WERI-Rb-1 (cell line): ENCODE measurements around the gene IBA57.

ENCODE experiments used
- DNase-seq: peaks from one replicate; pipeline ENCODE4 v3.0.0-alpha.2; 2020
- H3K27ac ChIP-seq: fragments of 250-450 bp; sonication (Bioruptor Pico); 2 replicates; pipeline ENCODE4 v1.5.1; 2020; ENCODE audit warnings: mild to moderate bottlenecking, moderate library complexity
- H3K27me3 ChIP-seq: fragments of 250-450 bp; sonication (Bioruptor Pico); 2 replicates; pipeline ENCODE4 v1.5.1; 2021; ENCODE audit warnings: mild to moderate bottlenecking, low read depth, moderate library complexity; ENCODE audit not compliant: insufficient read depth, severe bottlenecking
- H3K36me3 ChIP-seq: fragments of 250-450 bp; sonication (Bioruptor Pico); 2 replicates; pipeline ENCODE4 v1.5.1; 2020; ENCODE audit warnings: mild to moderate bottlenecking, moderate library complexity
- H3K4me3 ChIP-seq: 2 replicates; pipeline ENCODE4 v1.5.1; 2011; ENCODE audit warnings: low read depth, mild to moderate bottlenecking, control low read depth, low read length
- H3K9me3 ChIP-seq: fragments of 250-450 bp; sonication (Bioruptor Pico); 2 replicates; pipeline ENCODE4 v1.5.1; 2021; ENCODE audit warnings: mild to moderate bottlenecking, moderate library complexity; ENCODE audit not compliant: severe bottlenecking
- TF ChIP-seq, protein P1 (sequence below): IDR thresholded peaks from 2 replicates; pipeline ENCODE4 v1.5.1; 2011; ENCODE audit warnings: low read depth, mild to moderate bottlenecking, control low read depth, inconsistent platforms, low read length

Gene IBA57

DNA sequence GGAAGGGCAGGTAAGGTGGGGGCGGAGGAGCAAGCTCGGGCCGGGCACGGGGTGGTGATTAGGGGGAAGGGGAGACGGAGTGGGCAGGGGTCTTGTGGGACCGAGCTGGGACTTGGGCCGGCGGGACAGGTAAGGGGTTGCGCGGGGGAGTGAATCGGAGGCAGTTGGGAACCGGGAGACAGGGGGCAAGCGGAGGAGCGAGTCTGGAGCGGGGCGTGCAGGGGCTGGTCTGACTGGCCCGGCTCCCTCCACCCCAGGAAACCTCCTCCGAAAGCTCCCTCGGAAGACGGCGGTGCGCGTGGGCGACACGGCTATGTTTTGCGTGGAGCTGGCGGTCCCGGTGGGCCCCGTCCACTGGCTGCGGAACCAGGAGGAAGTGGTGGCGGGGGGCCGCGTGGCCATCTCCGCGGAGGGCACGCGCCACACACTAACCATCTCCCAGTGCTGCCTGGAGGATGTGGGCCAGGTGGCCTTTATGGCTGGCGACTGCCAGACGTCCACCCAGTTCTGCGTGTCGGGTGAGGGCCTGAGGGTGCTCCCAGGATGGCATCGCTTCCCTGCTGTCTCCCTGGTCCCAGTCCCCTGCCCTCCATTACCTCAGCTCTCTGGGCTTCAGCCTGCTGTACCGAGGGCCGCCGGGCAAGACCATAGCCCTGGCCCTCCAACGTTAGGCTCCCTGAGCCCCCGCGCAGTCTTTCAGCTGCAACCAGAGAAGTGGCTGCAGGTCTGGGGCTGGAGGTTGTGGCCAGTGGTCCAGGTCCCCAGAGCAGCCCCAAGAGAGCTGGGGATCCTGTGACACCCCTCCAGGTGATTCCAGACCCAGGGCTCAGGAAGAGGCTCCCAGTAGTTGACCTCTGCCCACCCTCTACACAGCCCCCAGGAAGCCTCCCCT lies 48.6 kb downstream of the IBA57 start:
- TF ChIP-seq, protein P1, sequence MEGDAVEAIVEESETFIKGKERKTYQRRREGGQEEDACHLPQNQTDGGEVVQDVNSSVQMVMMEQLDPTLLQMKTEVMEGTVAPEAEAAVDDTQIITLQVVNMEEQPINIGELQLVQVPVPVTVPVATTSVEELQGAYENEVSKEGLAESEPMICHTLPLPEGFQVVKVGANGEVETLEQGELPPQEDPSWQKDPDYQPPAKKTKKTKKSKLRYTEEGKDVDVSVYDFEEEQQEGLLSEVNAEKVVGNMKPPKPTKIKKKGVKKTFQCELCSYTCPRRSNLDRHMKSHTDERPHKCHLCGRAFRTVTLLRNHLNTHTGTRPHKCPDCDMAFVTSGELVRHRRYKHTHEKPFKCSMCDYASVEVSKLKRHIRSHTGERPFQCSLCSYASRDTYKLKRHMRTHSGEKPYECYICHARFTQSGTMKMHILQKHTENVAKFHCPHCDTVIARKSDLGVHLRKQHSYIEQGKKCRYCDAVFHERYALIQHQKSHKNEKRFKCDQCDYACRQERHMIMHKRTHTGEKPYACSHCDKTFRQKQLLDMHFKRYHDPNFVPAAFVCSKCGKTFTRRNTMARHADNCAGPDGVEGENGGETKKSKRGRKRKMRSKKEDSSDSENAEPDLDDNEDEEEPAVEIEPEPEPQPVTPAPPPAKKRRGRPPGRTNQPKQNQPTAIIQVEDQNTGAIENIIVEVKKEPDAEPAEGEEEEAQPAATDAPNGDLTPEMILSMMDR = no peak
- no peak overlapping the region for H3K4me3 ChIP-seq
- H3K27ac ChIP-seq = no peak overlapping the region
- H3K36me3 ChIP-seq = no peaks in the 10 kb centered on the region
- no peaks in the 10 kb centered on the region for H3K9me3 ChIP-seq
- DNase-seq = no peak
- no peaks in the 10 kb centered on the region for H3K27me3 ChIP-seq

DNA sequence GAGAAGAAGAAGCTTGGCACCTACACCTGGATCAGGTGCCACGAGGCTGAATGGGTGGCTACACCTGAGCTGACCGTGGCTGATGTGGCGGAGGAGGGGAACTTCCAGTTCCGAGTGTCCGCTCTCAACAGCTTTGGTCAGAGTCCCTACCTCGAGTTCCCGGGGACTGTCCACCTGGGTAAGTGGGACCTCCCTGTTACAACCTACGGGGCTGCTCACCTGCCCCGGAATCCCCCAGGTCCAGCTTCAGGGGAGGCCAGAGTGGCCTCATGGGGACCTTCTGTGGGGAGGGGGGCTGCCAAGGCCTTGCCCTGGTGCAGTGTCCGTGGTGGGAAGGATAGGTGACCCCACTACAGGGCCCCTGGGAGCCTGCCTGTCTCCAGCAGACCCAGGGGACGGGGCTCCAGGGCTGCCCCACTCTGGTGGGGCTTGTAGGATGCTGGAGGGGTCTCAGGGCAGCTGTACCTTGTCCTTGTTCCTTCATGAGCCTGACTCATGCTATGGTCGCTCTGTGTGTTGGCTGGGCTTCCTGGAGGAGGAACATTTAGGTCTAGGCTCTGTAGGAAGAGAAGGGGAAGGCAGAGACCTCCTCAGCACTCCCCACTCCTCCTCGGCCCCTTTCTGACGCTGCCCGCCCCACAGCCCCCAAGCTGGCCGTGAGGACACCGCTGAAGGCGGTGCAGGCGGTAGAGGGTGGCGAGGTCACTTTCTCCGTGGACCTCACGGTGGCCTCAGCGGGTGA lies 49.5 kb downstream of the IBA57 start:
- Histone ChIP-seq H3K36me3 (no peaks in the 10 kb centered on the region), H3K9me3 (no peaks in the 10 kb centered on the region), H3K27me3 (no peaks in the 10 kb centered on the region), H3K4me3 (no peak overlapping the region), H3K27ac (no peak overlapping the region)
- TF ChIP-seq, protein P1 = no peak
- no peak for DNase-seq

DNA sequence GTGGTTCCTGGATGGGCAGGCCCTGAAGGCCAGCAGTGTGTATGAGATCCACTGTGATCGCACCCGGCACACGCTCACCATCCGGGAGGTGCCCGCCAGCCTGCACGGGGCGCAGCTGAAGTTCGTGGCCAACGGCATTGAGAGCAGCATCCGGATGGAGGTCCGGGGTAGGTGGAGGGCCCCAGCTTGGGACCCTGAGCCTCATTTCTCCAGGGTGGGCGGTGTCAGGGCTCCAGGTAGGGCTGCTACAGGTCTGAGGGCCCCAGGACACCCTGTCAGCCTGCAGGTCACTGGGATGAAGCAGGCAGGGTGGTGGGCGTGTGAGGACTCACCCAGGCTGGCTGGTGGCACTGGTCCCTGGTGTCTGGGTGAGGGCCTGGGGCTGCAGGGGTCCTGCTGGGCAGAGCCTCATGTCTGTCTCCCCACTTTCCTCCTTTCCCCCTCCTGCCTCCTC lies 50.1 kb downstream of the IBA57 start:
- TF ChIP-seq, protein P1 = no peak
- Histone ChIP-seq H3K4me3 (no peak overlapping the region), H3K27ac (no peak overlapping the region), H3K27me3 (no peaks in the 10 kb centered on the region), H3K9me3 (no peaks in the 10 kb centered on the region), H3K36me3 (no peaks in the 10 kb centered on the region)
- no peak for DNase-seq

DNA sequence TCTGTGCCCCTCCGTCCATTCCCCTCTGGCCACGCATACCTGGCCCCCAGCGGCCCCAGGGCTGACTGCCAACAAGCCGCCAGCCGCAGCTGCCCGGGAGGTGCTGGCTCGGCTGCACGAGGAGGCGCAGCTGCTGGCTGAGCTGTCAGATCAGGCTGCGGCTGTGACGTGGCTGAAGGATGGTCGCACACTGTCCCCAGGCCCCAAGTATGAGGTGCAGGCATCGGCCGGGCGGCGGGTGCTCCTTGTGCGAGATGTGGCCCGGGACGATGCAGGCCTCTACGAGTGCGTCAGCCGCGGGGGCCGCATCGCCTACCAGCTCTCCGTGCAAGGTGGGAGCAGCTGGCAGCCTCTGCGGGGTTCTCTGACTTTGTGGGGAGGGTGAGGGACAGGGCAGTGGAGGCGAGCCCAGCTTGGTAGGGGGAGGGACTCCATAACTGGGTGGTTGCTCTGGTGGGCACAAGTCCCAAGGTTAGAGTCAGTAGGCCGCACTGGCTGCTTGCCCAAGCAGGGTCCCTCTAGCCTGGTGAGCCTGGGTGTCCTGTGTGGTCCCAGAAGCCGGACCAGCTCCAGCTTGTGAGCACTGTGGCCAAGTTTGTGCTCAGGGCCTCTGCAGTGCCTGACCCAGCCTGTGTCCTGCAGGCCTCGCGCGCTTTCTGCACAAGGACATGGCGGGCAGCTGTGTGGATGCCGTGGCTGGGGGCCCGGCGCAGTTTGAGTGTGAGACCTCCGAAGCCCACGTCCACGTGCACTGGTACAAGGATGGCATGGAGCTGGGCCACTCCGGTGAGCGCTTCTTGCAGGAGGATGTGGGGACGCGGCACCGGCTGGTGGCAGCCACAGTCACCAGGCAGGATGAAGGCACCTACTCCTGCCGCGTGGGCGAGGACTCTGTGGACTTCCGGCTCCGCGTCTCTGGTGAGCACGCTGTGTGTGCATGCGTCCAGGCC lies 51.0 kb downstream of the IBA57 start:
- TF ChIP-seq, protein P1 = no peak
- H3K36me3 ChIP-seq = no peaks in the 10 kb centered on the region
- DNase-seq = no peak

DNA sequence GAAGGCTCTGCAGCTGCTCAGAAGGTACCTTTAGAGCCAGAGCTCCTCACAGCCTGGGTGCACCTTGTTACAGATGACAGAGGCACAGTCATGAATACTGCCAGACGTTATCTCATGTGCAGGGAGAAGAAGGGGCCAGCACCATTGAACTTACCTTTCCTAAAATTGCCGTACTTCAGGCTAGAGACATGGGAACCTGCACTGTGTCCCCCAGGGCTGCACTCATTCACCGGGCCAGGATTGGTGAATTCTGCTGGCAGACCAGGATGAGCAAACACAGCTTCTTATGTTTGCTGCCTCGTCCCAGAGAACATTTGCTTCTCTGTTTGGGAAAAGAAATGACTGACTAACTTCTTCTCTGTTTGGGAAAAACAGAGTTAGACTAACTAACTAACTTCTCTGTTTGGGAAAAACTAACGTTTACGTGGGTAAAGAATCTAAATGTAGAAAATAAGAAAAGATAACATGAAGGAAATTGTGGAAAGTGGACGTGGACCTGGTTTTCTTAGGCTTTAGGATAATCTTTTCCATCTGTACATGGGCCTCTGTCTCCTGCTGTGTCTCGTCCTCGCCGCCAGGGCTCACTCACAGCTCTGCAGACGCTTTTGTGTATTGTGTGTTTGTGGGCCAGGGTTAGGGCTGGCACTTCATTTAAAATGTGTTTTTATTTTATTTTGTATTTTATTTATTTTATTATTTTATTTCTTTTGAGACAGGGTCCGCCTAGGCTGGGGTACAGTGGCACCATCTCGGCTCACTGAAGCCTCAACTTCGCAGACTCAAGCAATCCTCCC lies 52.1 kb downstream of the IBA57 start:
- TF ChIP-seq, protein P1 = peak; percentile 38; the same call in 1 of the 2 replicates
- H3K36me3 ChIP-seq = no peaks in the 10 kb centered on the region
- no peaks in the 10 kb centered on the region for H3K27me3 ChIP-seq
- peak overlapping the region; percentile 40 for H3K27ac ChIP-seq
- H3K4me3 ChIP-seq = no peak overlapping the region
- H3K9me3 ChIP-seq = no peaks in the 10 kb centered on the region
- DNase-seq = no peak

More for the DNA sequence above, 51.0 kb downstream of the IBA57 start:
- Histone ChIP-seq H3K4me3 (no peak overlapping the region), H3K27ac (no peak overlapping the region), H3K27me3 (no peaks in the 10 kb centered on the region), H3K9me3 (no peaks in the 10 kb centered on the region)
